Measurements from ENCODE around the gene IL17C.

Gene IL17C

GRCh38 chr16:88610080-88610479 is 28.3 kb upstream of the IL17C start:
- DNase-seq (ENCODE audit: low spot score): no peak

GRCh38 chr16:88610909-88611812 is 27.2 kb upstream of the IL17C start:
- no peak for DNase-seq (ENCODE audit: low spot score)

DNA sequence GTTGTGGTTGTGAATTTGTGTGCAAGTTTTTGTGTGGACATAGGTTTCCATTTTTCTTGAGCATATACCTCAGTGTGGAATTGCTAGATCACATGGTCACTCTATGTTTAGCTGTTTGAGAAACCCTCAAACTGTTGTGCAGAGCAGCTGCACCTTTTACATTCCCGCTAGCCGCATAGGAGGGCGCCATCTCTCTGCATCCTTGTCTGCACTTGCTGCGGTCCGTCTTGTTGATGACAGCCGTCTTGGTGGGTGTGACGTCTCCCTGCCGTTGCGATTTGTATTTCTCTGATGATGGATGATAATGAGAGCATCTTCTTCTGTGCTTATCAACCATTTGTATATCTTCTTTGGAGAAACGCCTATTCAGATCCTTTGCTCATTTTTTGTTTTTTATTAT is 25.1 kb upstream of the IL17C start:
- no peak for DNase-seq (ENCODE audit: low spot score)

- peak; percentile 40 for DNase-seq (ENCODE audit: low spot score)
Measured at GRCh38 chr16:88613911-88614817, 24.2 kb upstream of the IL17C start.

GRCh38 chr16:88614818-88615580 is 23.4 kb upstream of the IL17C start:
- no peak for DNase-seq (ENCODE audit: low spot score)

DNA sequence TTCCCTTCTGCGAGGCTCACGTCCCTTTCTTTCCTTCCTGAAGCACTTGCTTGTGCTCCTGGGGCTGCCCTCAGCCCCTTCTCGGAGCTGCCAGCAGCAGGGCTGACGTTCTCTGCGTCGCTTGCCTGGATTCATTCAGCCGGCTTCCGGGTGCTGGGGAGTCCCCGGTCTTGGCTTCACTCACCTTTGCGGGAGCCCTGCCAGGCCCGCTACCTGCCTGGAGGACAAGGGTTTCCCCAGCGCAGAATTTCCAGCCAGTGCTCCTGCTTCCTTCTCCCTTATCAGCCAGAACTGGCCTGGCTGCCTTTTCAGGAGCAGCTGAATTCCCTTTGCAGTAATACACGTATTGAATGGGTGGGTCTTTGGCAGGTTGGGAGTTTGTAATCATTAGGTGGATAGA is 22.1 kb upstream of the IL17C start:
- no peak for DNase-seq (ENCODE audit: low spot score)

DNA sequence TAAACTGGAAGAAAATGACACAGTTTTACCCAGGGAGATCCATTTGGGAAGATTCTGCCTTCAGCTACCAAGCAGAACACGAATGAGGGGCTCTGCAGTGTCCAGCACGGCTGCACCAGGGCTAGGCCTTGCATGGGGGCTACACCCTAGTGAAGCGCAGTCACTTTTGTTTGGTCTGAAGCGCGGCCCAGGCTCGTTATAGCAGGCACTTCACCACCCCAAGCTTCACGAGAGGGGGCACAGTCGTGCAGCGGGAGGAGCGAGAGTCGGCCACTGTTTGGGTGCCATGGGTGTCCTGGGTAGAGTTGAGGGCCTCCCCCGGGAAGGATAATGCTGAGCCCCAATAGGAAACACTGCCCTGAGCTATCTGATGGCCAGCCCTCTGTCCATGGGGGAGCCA is 21.6 kb upstream of the IL17C start:
- no peak for DNase-seq (ENCODE audit: low spot score)

- no peak for DNase-seq (ENCODE audit: low spot score)
Measured at GRCh38 chr16:88617268-88618031, 20.9 kb upstream of the IL17C start.

DNA sequence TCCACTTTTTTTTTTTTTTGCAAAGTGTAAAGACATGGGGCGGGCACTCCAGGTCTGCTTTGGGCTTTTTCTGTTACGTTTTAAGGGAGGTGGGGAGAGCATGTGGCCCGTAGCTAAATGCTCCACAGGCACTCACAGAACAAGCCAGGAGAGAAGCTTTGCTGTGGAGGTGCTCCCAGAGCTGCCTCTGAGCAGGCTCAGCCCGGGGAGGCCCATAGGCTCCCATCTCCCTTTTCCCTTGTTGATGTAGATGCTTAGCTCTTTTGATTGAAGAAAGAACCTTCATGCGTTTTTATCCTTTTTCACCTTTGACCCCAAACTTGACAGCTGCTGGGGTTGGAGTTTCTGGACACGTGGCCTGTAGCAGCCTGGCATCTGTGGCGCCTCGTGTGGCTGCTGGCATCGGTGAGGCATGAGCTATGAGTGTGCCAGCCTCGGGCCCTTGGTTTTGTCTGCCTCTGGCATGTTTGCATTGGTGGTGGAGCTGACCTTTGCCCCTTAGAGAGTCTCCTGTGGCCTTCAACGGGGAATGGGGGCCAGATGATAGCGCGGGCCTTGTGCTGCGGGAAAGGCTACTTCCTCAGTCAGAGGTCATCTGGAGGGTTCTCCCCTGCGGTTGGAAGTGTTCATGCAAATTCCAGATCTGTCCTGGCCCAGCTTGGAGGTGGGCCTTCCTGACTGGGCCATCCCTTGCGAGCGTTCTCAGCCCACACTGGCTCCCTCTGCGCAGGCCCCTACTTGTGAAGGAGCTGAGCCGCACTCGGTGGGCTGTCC is 20.0 kb upstream of the IL17C start:
- no peak for DNase-seq (ENCODE audit: low spot score)

DNA sequence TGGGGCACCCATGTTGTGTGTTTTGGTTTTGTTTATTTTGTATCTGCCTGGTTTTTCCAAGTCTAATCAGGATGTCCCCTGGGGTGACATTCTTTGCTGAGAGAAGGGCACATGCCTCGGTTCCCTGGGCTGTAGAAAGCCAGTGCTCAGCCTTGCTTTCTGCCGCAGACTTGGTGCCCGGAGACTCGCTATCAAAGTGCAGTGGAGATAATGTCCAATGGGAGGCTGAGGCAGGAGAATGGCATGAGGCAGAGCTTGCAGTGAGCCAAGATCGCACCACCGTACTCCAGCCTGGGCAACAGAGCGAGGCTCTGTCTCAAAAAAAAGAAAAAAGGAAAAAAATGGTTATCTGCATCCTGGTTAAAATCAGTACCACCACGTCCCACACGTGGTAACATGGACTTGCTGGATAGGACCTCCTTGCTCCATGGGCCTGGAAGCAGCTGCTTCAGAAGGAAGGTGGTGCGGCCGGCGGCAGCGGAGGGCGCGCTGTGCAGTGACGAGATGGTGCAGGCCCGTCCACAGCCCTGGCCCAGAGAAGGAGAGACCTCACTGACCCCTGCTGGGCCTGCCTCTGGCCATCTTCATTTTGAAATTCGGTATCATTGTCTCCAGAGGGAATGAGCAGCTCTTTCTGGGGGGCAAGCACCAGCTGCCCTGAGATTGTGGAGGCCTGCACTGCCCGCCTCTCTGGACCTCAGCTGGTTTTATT is 19.3 kb upstream of the IL17C start:
- DNase-seq (ENCODE audit: low spot score): no peak

DNA sequence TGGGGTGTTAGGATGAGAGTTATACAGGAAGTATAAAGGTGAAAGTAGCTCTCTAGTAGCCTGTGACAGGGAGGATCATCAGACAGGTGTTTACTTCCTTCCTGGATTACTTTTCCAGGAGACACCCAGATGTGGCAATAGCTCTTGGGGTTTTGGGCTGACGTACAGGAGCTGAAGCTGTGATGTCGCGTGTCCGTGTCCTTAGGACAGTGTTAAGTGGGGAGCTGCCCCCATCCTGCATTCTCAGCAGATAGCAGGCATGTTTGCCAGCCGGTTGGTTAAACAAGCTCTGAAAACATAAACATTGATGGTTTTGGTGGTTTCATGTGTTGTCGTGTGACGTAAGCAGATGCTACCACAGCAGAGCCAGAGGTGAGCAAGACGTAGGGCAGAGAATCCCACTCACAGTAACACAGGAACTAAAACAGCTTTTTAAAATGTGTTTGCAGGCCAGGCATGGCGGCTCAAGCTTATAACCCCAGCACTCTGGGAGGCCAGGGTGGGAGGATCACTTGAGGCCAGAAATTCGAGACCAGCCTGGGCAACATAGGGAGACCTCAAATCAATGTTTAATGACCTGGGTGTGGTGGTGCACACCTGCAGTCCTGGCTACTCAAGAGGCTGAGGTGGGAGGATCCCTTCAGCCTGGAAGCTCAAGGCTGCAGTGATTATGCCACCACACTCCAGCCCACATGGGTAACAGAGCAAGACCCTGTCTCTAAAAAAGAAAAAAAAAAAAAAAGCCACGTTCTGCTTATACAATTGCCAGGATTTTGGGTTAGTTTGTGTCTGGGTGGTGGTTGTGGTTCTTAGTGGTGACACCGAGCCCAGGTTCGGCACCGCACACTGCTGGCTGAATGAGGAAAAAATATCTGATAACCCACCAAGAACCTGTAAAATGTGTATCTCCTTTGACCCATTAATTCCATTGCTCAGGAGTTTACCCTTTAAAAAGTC is 18.2 kb upstream of the IL17C start:
- no peak for DNase-seq (ENCODE audit: low spot score)

- DNase-seq (ENCODE audit: low spot score): no peak
Measured at GRCh38 chr16:88622125-88622524, 16.2 kb upstream of the IL17C start.

GRCh38 chr16:88622866-88623265 is 15.5 kb upstream of the IL17C start:
- no peak for DNase-seq (ENCODE audit: low spot score)

DNA sequence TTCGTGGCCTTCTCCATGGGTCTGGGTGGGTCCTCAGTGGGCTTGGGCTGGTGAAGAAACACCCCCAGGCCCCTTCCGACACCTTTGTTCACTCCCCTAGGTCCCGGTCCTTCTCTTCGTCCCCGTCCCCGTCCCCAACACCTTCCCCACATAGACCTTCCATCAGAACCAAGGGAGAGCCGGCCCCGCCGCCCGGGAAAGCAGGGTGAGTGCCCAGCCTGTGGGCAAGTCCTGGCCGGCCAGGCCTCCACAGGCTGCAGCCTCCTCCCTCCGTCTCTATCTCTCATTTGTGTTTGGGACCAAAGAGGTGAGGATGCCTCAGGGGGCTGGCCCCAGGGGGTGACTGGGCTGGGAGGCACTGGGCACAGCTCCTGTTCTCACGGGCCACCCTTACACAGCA is 14.5 kb upstream of the IL17C start:
- DNase-seq (ENCODE audit: low spot score): no peak

DNA sequence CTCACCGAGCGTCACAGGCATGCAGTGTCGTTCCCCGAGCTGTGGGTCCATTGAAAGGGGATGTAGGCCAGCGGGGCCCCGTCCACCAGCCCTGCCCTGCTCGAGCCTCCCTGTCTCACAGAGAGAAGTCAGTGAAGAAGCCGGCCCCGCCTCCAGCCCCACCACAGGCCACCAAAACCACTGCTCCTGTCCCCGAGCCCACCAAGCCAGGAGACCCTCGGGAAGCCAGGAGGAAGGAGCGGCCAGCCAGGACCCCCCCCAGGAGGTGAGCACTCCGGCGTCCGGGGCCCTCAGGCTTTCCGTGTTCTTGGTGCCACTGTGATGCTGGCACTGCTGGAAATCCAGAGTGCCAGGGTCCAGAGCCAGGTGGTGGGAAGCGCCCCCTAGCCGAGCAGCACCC is 13.9 kb upstream of the IL17C start:
- DNase-seq (ENCODE audit: low spot score): no peak

GRCh38 chr16:88624977-88625576 is 13.3 kb upstream of the IL17C start:
- DNase-seq (ENCODE audit: low spot score): no peak

DNA sequence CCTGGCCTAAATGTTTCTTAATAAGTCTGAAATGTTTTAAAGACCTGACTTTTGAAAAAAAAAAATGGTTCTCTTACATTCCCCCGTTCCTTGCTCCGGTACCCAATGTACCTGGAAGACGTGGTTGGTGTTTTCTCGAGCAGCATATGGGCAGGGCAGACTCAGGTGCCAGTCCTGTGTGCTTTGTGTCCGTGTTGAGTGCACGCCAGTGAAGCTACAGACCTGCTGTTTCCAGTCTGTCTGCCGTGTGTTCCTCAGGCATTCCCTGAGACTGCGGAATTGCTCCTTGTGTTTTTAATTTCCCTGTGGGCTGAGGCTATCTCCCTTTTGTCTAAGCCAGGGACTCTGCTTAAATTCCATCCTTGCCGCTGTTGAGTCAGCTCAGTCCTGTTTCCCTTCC is 11.7 kb upstream of the IL17C start:
- DNase-seq (ENCODE audit: low spot score): no peak

Data from pons (tissue), 1 donor.